Measurements from ENCODE around the gene BPTF. TPM values are rescaled to one million over a fixed set of nuclear protein-coding genes. Genes with fewer than 3 reads are reported as not detected.
"Not testable (repeated sequence)": the region's sequence is repeated elsewhere in the genome, so short reads cannot be mapped to it uniquely, and the experiment has no call there.

The BPTF gene
- total and polyA plus RNA-seq, 2 experiments from 2014 or later: 15.6 to 26.9 TPM

GRCh38 chr17:67813803-67814180 is 11.5 kb upstream of the BPTF start:
- no peak overlapping the region for H3K27ac ChIP-seq
- H3K9me3 ChIP-seq (ENCODE audit: low read depth): no peaks in the 10 kb centered on the region
- no peak overlapping the region for H3K4me3 ChIP-seq
- in situ Hi-C loops (cut with MboI): no loop called here
- TF ChIP-seq EZH2phosphoT487 (IDR thresholded peaks at IDR 0.05; ENCODE audit: insufficient read depth, low read depth): no peak
- no peak for TF ChIP-seq EZH2 (IDR thresholded peaks at IDR 0.05; ENCODE audit: insufficient read depth, poor library complexity, severe bottlenecking)
- no peaks in the 10 kb centered on the region for H3K36me3 ChIP-seq (ENCODE audit: low read depth)
- H3K9ac ChIP-seq: no peak overlapping the region
- H3K4me2 ChIP-seq (ENCODE audit: unreplicated experiment): no peak overlapping the region
- no peaks in the 10 kb centered on the region for H3F3A ChIP-seq (ENCODE audit: insufficient read depth)
- H3K27me3 ChIP-seq (replicated peaks; ENCODE audit: insufficient read depth): no peaks in the 10 kb centered on the region
- no peaks in the 10 kb centered on the region for H3K79me2 ChIP-seq (ENCODE audit: insufficient read depth)
- no peaks in the 10 kb centered on the region for H3K4me1 ChIP-seq (ENCODE audit: insufficient read depth)
- no peaks in the 10 kb centered on the region for H3K9me2 ChIP-seq (ENCODE audit: insufficient read depth)
- H2AFZ ChIP-seq: no peak overlapping the region
- no peak for DNase-seq
- no peaks in the 10 kb centered on the region for H4K20me1 ChIP-seq (ENCODE audit: insufficient read depth)
- whole genome bisulfite sequencing, 2 experiments (ENCODE audit: low coverage in 1 of 2, low lambda C conversion rate in 2 of 2, missing lambda C conversion rate in 2 of 2): 76 to 84% methylated on average over 5 of the region's 5 CpGs

- Histone ChIP-seq H3K9me2 (ENCODE audit: insufficient read depth) (no peaks in the 10 kb centered on the region), H3K27me3 (replicated peaks; ENCODE audit: insufficient read depth) (no peaks in the 10 kb centered on the region), H3K9me3 (ENCODE audit: low read depth) (no peaks in the 10 kb centered on the region), H4K20me1 (ENCODE audit: insufficient read depth) (no peaks in the 10 kb centered on the region), H3K4me3 (no peak overlapping the region), H3F3A (ENCODE audit: insufficient read depth) (no peaks in the 10 kb centered on the region), H3K9ac (no peak overlapping the region), H2AFZ (no peak overlapping the region), H3K4me1 (ENCODE audit: insufficient read depth) (no peaks in the 10 kb centered on the region), H3K27ac (no peak overlapping the region), H3K79me2 (ENCODE audit: insufficient read depth) (no peaks in the 10 kb centered on the region), H3K36me3 (ENCODE audit: low read depth) (no peaks in the 10 kb centered on the region), H3K4me2 (ENCODE audit: unreplicated experiment) (no peak overlapping the region)
- 60 to 63% methylated on average over 7 of the region's 7 CpGs for WGBS, 2 experiments (ENCODE audit: low coverage in 1 of 2, low lambda C conversion rate in 2 of 2, missing lambda C conversion rate in 2 of 2)
- in situ Hi-C loops (cut with MboI): no loop called here
- DNase-seq: no peak
- no peak for TF ChIP-seq EZH2 (IDR thresholded peaks at IDR 0.05; ENCODE audit: insufficient read depth, poor library complexity, severe bottlenecking)
- no peak for TF ChIP-seq EZH2phosphoT487 (IDR thresholded peaks at IDR 0.05; ENCODE audit: insufficient read depth, low read depth)
Observed at GRCh38 chr17:67818110-67819002, 6.9 kb upstream of the BPTF start.

- 79 to 80% methylated on average over 5 of the region's 5 CpGs for WGBS, 2 experiments (ENCODE audit: low coverage in 1 of 2, low lambda C conversion rate in 2 of 2, missing lambda C conversion rate in 2 of 2)
- H2AFZ ChIP-seq: no peak overlapping the region
- H3K9me2 ChIP-seq (ENCODE audit: insufficient read depth): no peaks in the 10 kb centered on the region
- H4K20me1 ChIP-seq (ENCODE audit: insufficient read depth): no peaks in the 10 kb centered on the region
- no peaks in the 10 kb centered on the region for H3K27me3 ChIP-seq (replicated peaks; ENCODE audit: insufficient read depth)
- TF ChIP-seq EZH2phosphoT487 (IDR thresholded peaks at IDR 0.05; ENCODE audit: insufficient read depth, low read depth) (no peak), EZH2 (IDR thresholded peaks at IDR 0.05; ENCODE audit: insufficient read depth, poor library complexity, severe bottlenecking) (no peak)
- no peak for DNase-seq
- H3K9me3 ChIP-seq (ENCODE audit: low read depth): no peaks in the 10 kb centered on the region
- no peaks in the 10 kb centered on the region for H3F3A ChIP-seq (ENCODE audit: insufficient read depth)
- no peaks in the 10 kb centered on the region for H3K4me1 ChIP-seq (ENCODE audit: insufficient read depth)
- in situ Hi-C loops (cut with MboI): no loop called here
- H3K36me3 ChIP-seq (ENCODE audit: low read depth): no peaks in the 10 kb centered on the region
- H3K27ac ChIP-seq: no peak overlapping the region
- H3K4me2 ChIP-seq (ENCODE audit: unreplicated experiment): no peak overlapping the region
- no peak overlapping the region for H3K4me3 ChIP-seq
- H3K9ac ChIP-seq: no peak overlapping the region
- no peaks in the 10 kb centered on the region for H3K79me2 ChIP-seq (ENCODE audit: insufficient read depth)
Observed at GRCh38 chr17:67819722-67820121, 5.6 kb upstream of the BPTF start.

DNA sequence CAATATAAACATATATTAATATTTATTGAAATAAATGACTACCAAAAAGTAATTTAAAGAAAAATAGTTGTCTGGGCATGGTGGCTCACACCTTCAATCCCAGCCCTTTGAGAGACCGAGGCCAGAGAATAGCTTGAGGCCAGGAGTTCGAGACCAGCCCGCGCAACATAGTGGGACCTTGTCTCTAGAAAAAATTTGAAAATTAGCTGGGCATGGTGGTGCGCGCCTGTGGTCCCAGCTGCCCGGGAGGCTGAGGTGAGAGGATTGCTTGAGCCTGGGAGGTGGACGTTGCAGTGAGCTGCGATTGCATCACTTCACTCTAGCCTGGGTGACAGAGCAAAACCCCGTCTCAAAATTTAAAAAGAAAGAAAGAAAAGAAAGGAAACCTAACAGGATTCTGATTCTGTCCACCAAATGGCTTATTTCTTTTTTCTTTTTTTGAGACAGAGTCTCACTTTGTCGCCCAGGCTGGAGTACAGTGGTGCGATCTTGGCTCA is 3.4 kb upstream of the BPTF start:
- no peak overlapping the region for H3K4me3 ChIP-seq
- DNase-seq: no peak
- H3F3A ChIP-seq (ENCODE audit: insufficient read depth): no peaks in the 10 kb centered on the region
- H3K27me3 ChIP-seq (replicated peaks; ENCODE audit: insufficient read depth): no peaks in the 10 kb centered on the region
- WGBS, 2 experiments (ENCODE audit: low coverage in 1 of 2, low lambda C conversion rate in 2 of 2, missing lambda C conversion rate in 2 of 2): 80 to 86% methylated on average over 12 of the region's 12 CpGs
- no peaks in the 10 kb centered on the region for H3K36me3 ChIP-seq (ENCODE audit: low read depth)
- in situ Hi-C loops (cut with MboI): no loop called here
- H2AFZ ChIP-seq: no peak overlapping the region
- no peak overlapping the region for H3K27ac ChIP-seq
- peaks cover 11% of the 10 kb centered on the region for H3K79me2 ChIP-seq (ENCODE audit: insufficient read depth)
- TF ChIP-seq EZH2phosphoT487 (IDR thresholded peaks at IDR 0.05; ENCODE audit: insufficient read depth, low read depth): no peak
- no peak for TF ChIP-seq EZH2 (IDR thresholded peaks at IDR 0.05; ENCODE audit: insufficient read depth, poor library complexity, severe bottlenecking)
- H4K20me1 ChIP-seq (ENCODE audit: insufficient read depth): no peaks in the 10 kb centered on the region
- no peak overlapping the region for H3K4me2 ChIP-seq (ENCODE audit: unreplicated experiment)
- no peaks in the 10 kb centered on the region for H3K9me2 ChIP-seq (ENCODE audit: insufficient read depth)
- H3K9ac ChIP-seq: no peak overlapping the region
- no peaks in the 10 kb centered on the region for H3K9me3 ChIP-seq (ENCODE audit: low read depth)
- no peaks in the 10 kb centered on the region for H3K4me1 ChIP-seq (ENCODE audit: insufficient read depth)

DNA sequence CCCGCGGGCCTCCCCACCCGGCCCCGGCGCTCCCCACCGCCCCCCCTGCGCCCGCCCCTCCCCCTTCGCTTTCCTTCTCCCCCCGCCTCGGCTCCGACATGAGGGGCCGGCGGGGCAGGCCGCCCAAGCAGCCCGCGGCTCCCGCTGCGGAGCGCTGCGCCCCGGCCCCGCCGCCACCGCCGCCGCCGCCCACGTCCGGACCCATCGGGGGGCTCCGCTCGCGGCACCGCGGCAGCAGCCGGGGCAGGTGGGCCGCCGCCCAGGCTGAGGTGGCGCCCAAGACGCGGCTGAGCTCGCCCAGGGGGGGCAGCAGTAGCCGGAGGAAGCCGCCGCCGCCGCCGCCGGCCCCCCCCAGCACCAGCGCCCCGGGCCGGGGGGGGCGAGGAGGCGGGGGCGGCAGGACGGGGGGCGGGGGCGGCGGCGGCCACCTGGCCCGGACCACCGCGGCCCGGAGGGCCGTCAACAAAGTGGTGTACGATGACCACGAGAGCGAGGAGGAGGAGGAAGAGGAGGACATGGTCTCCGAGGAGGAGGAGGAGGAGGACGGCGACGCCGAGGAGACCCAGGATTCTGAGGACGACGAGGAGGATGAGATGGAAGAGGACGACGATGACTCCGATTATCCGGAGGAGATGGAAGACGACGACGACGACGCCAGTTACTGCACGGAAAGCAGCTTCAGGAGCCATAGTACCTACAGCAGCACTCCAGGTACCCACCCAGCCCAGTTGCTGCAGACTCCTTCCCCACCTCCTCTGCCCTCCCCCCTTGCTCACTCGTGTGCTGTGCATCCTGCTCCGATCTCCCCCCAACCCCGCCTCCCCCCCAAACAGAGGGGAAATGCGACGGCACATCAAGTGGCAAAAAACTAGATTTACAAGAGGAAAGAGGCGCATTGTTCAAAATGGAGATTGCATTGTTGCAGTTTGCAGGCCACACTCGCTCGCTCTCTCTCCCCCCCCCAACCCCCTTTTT is 611 bp downstream of the BPTF start:
- Histone ChIP-seq H4K20me1 (ENCODE audit: insufficient read depth) (peaks cover 16% of the 10 kb centered on the region), H3K4me3 (peak overlapping the region; percentile 93), H3K4me2 (ENCODE audit: unreplicated experiment) (peak overlapping the region; percentile 98), H3K4me1 (ENCODE audit: insufficient read depth) (peaks cover 22% of the 10 kb centered on the region), H3F3A (ENCODE audit: insufficient read depth) (peaks cover 18% of the 10 kb centered on the region), H3K9ac (peak overlapping the region; percentile 84), H3K27ac (peak overlapping the region; percentile 41), H3K79me2 (ENCODE audit: insufficient read depth) (peaks cover 51% of the 10 kb centered on the region), H2AFZ (peak overlapping the region; percentile 63)
- H3K9me2 ChIP-seq (ENCODE audit: insufficient read depth); in situ Hi-C loops (cut with MboI); H3K27me3 ChIP-seq (replicated peaks; ENCODE audit: insufficient read depth); H3K9me3 ChIP-seq (ENCODE audit: low read depth); H3K36me3 ChIP-seq (ENCODE audit: low read depth): not testable (repeated sequence)
- DNase-seq: peak; percentile 61
- WGBS, 2 experiments (ENCODE audit: low coverage in 1 of 2, low lambda C conversion rate in 2 of 2, missing lambda C conversion rate in 2 of 2): 1% methylated on average over 19 to 59 of the region's 94 CpGs

Measured in GM23248 (cell line).